ENCODE measurements around the gene R3HDM2. TPM values are rescaled to one million over a fixed set of nuclear protein-coding genes. Genes with fewer than 3 reads are reported as not detected.
"Not testable (repeated sequence)": the region's sequence is repeated elsewhere in the genome, so short reads cannot be mapped to it uniquely, and the experiment has no call there.

Gene R3HDM2
- total RNA-seq, 2 donors from 2014 or later: 49.7 to 51.8 TPM

GRCh38 chr12:57435293-57435692 lies 4.5 kb upstream of the R3HDM2 start:
- intact Hi-C loops (cut with DNase I): no loop called here
- DNase-seq (ENCODE audit: low spot score): no peak

- intact Hi-C loops (cut with DNase I): no loop called here
Measured at GRCh38 chr12:57434517-57435223, 3.8 kb upstream of the R3HDM2 start, which contains the start of gene INHBC. Gene INHBC (plus strand): TSS chr12:57434784. CDS start chr12:57434887, 103 bp downstream.

GRCh38 chr12:57433370-57433769 lies 2.5 kb upstream of the R3HDM2 start:
- intact Hi-C loops (cut with DNase I): no loop called here
- DNase-seq (ENCODE audit: low spot score): no peak

More at GRCh38 chr12:57434517-57435223, 3.8 kb upstream of the R3HDM2 start, which contains the start of gene INHBC:
- no peak for DNase-seq (ENCODE audit: low spot score)

GRCh38 chr12:57431654-57432188 lies 878 bp upstream of the R3HDM2 start:
- intact Hi-C loops (cut with DNase I): no loop called here
- no peak for DNase-seq (ENCODE audit: low spot score)

GRCh38 chr12:57430112-57430930 lies 522 bp downstream of the R3HDM2 start:
- intact Hi-C loops (cut with DNase I): no loop called here
- peak; percentile 82 for DNase-seq (ENCODE audit: low spot score)

GRCh38 chr12:57429473-57430111 lies 1.3 kb downstream of the R3HDM2 start:
- intact Hi-C loops (cut with DNase I): no loop called here
- DNase-seq (ENCODE audit: low spot score): no peak

- intact Hi-C loops (cut with DNase I): no loop called here
- no peak for DNase-seq (ENCODE audit: low spot score)
Measured at GRCh38 chr12:57428965-57429364, 1.9 kb downstream of the R3HDM2 start.

- intact Hi-C loops (cut with DNase I); DNase-seq (ENCODE audit: low spot score): not testable (repeated sequence)
Measured at GRCh38 chr12:57426948-57427347, 3.9 kb downstream of the R3HDM2 start.

GRCh38 chr12:57420482-57420881 lies 10.4 kb downstream of the R3HDM2 start:
- DNase-seq (ENCODE audit: low spot score): no peak
- intact Hi-C loops (cut with DNase I): no loop called here

- intact Hi-C loops (cut with DNase I): no loop called here
- no peak for DNase-seq (ENCODE audit: low spot score)
Measured at GRCh38 chr12:57419495-57419894, 11.3 kb downstream of the R3HDM2 start.

GRCh38 chr12:57418255-57418654 lies 12.6 kb downstream of the R3HDM2 start:
- no peak for DNase-seq (ENCODE audit: low spot score)
- intact Hi-C loops (cut with DNase I): no loop called here

- no peak for DNase-seq (ENCODE audit: low spot score)
- intact Hi-C loops (cut with DNase I): no loop called here
Measured at GRCh38 chr12:57416039-57416996, 14.5 kb downstream of the R3HDM2 start.

- intact Hi-C loops (cut with DNase I): no loop called here
- no peak for DNase-seq (ENCODE audit: low spot score)
Measured at GRCh38 chr12:57415088-57415487, 15.8 kb downstream of the R3HDM2 start.

GRCh38 chr12:57414160-57414559 lies 16.7 kb downstream of the R3HDM2 start:
- DNase-seq (ENCODE audit: low spot score); intact Hi-C loops (cut with DNase I): not testable (repeated sequence)

GRCh38 chr12:57410534-57410933 lies 20.3 kb downstream of the R3HDM2 start:
- intact Hi-C loops (cut with DNase I): no loop called here
- no peak for DNase-seq (ENCODE audit: low spot score)

GRCh38 chr12:57404966-57405640 lies 25.7 kb downstream of the R3HDM2 start:
- intact Hi-C loops (cut with DNase I): no loop called here
- DNase-seq (ENCODE audit: low spot score): no peak

- intact Hi-C loops (cut with DNase I); DNase-seq (ENCODE audit: low spot score): not testable (repeated sequence)
Measured at GRCh38 chr12:57402156-57402555, 28.7 kb downstream of the R3HDM2 start.

- intact Hi-C loops (cut with DNase I): no loop called here
- no peak for DNase-seq (ENCODE audit: low spot score)
Measured at GRCh38 chr12:57401165-57401564, 29.7 kb downstream of the R3HDM2 start.

All from posterior vena cava (tissue), 2 donors.